ACHN (cell line): ENCODE data around the gene MRFAP1.
A peak's percentile ranks its signal among the peaks of the same experiment; 100 is the strongest.
"Not testable (repeated sequence)": the region's sequence is repeated elsewhere in the genome, so short reads cannot be mapped to it uniquely, and the experiment has no call there.

Experiments used
- DNase-seq: peaks from one replicate; pipeline ENCODE4 v3.0.0-alpha.2; 2015
- in situ Hi-C: cut with HindIII; loops from 2 replicates; pipeline ENCODE4 v1.10.0; 2017; ENCODE audit warnings: low sequenced_read_pairs, low pct_ligation_motif_present, low pct_unique_long_range_greater_than_20kb

MRFAP1 gene

GRCh38 chr4:6626066-6626465 lies 14.4 kb upstream of the MRFAP1 start:
- in situ Hi-C loops: no loop called here

GRCh38 chr4:6627832-6628231 lies 12.7 kb upstream of the MRFAP1 start:
- DNase-seq: no peak
- in situ Hi-C loops: no loop called here

More at GRCh38 chr4:6626066-6626465, 14.4 kb upstream of the MRFAP1 start:
- DNase-seq: no peak

GRCh38 chr4:6628484-6628883 lies 12.0 kb upstream of the MRFAP1 start:
- DNase-seq, in situ Hi-C loops: not testable (repeated sequence)

- no peak for DNase-seq
- in situ Hi-C loops: no loop called here
Observed at GRCh38 chr4:6632125-6632524, 8.4 kb upstream of the MRFAP1 start.

- no peak for DNase-seq
- in situ Hi-C loops: no loop called here
Observed at GRCh38 chr4:6633091-6633906, 7.2 kb upstream of the MRFAP1 start.

- no peak for DNase-seq
Observed at GRCh38 chr4:6634746-6635145, 5.7 kb upstream of the MRFAP1 start.

GRCh38 chr4:6639137-6639680 lies 1.3 kb upstream of the MRFAP1 start:
- DNase-seq: no peak
- in situ Hi-C loops: no loop called here

More at GRCh38 chr4:6634746-6635145, 5.7 kb upstream of the MRFAP1 start:
- in situ Hi-C loops: no loop called here

- DNase-seq: peak; percentile 55
- in situ Hi-C loops: no loop called here
Observed at GRCh38 chr4:6641164-6641970, 882 bp downstream of the MRFAP1 start.

GRCh38 chr4:6641971-6642320 lies 1.5 kb downstream of the MRFAP1 start:
- no peak for DNase-seq
- in situ Hi-C loops: no loop called here

GRCh38 chr4:6643141-6643847 lies 2.8 kb downstream of the MRFAP1 start:
- in situ Hi-C loops: no loop called here
- DNase-seq: no peak

- no peak for DNase-seq
- in situ Hi-C loops: no loop called here
Observed at GRCh38 chr4:6644792-6645530, 4.5 kb downstream of the MRFAP1 start.

- no peak for DNase-seq
- in situ Hi-C loops: no loop called here
Observed at GRCh38 chr4:6647169-6647568, 6.7 kb downstream of the MRFAP1 start.

GRCh38 chr4:6647582-6648230 lies 7.2 kb downstream of the MRFAP1 start:
- DNase-seq: no peak

GRCh38 chr4:6649216-6649615 lies 8.7 kb downstream of the MRFAP1 start:
- in situ Hi-C loops: no loop called here
- DNase-seq: no peak

More at GRCh38 chr4:6647582-6648230, 7.2 kb downstream of the MRFAP1 start:
- in situ Hi-C loops: no loop called here

GRCh38 chr4:6654211-6654610 lies 13.7 kb downstream of the MRFAP1 start:
- in situ Hi-C loops, DNase-seq: not testable (repeated sequence)

- DNase-seq, in situ Hi-C loops: not testable (repeated sequence)
Observed at GRCh38 chr4:6655291-6655690, 14.8 kb downstream of the MRFAP1 start.

- DNase-seq: no peak
- in situ Hi-C loops: no loop called here
Observed at GRCh38 chr4:6655924-6656323, 15.4 kb downstream of the MRFAP1 start.
